Measurements from ENCODE around the gene TBX15.

GRCh38 chr1:119007339-119007669 is 19.2 kb upstream of the TBX15 start:
- TF ChIP-seq CTCF (IDR thresholded peaks at IDR 0.05) (no peak), POLR2AphosphoS5 (IDR thresholded peaks at IDR 0.05; ENCODE audit: low read depth, low read length) (no peak), SIN3A (IDR thresholded peaks at IDR 0.05; ENCODE audit: borderline replicate concordance, insufficient read depth, low read depth, low read length) (no peak), REST (IDR thresholded peaks at IDR 0.05; ENCODE audit: insufficient read depth in 1 of 2, low read depth in 2 of 2, low read length in 1 of 2) (no peak)
